Psoas muscle (tissue), 8 donors: ENCODE measurements around the gene LUZP4. TPM values are rescaled to one million over a fixed set of nuclear protein-coding genes. Genes with fewer than 3 reads are reported as not detected.
"Not testable (repeated sequence)": the region's sequence is repeated elsewhere in the genome, so short reads cannot be mapped to it uniquely, and the experiment has no call there.

Experiments used
- ATAC-seq, 4 donors: fragments of 200-7000 bp; cut with Tn5 transposase; one replicate each; pipeline ENCODE4 v1.9.1; 2020; ENCODE audit warnings: moderate library complexity in 3 of 4, mild to moderate bottlenecking in 2 of 4
- DNase-seq, 2 donors: peaks; one replicate each; pipeline ENCODE4 v3.0.0-alpha.2; 2020
- H3K27ac ChIP-seq: fragments of 200-600 bp; one replicate; pipeline ENCODE4 v1.8.0; 2022
- H3K27me3 ChIP-seq, 3 donors: fragments of 200-600 bp in 1 of 3; one replicate each; pipeline versions ENCODE4 v1.6.1 to v1.8.0; 2013 to 2022; ENCODE audit warnings: low read length in 2 of 3, mild to moderate bottlenecking in 2 of 3, moderate library complexity in 1 of 3; ENCODE audit not compliant: insufficient read depth in 3 of 3
- H3K36me3 ChIP-seq, 2 donors: fragments of 200-600 bp in 1 of 2; one replicate each; pipeline versions ENCODE4 v1.6.1 to v1.8.0; 2013 to 2022; ENCODE audit warnings: low read depth in 1 of 2, mild to moderate bottlenecking in 1 of 2, moderate library complexity in 1 of 2; ENCODE audit not compliant: insufficient read depth in 1 of 2
- H3K4me1 ChIP-seq: fragments of 200-600 bp; one replicate; pipeline ENCODE4 v1.8.0; 2022
- H3K4me3 ChIP-seq: fragments of 200-600 bp; one replicate; pipeline ENCODE4 v1.8.0; 2022; ENCODE audit warnings: mild to moderate bottlenecking
- H3K9me3 ChIP-seq: fragments of 200-600 bp; one replicate; pipeline ENCODE4 v1.8.0; 2022
- CTCF ChIP-seq: fragments of 200-600 bp; IDR thresholded peaks from one replicate; pipeline ENCODE4 v1.8.0; 2022; ENCODE audit warnings: antibody characterized with exemption
- WGBS, 3 donors: extraction: QIAGEN DNeasy Blood & Tissue Kit; methylation state at CpG; one replicate each; pipeline versions ENCODE4 v1.1.6 to v1.1.7; 2013; 5-methylcytosine and 5-hydroxymethylcytosine counted together
- intact Hi-C, 2 donors: fragments of 100-400 bp; cut with DNase I; formaldehyde crosslinking; loops; one replicate each; pipeline versions ENCODE4 v1.11.0 to v1.14.2; 2022
- polyA plus RNA-seq, 3 donors: library from polyadenylated mRNA; stranded (reverse); fragments of 200-250 nt; gene quantifications; one replicate each; pipeline ENCODE4 v1.2.3, GENCODE V29; 2013
- total RNA-seq, 4 donors: library from RNA; stranded (reverse); fragmentation: NEBNext Ultra II Directional in 2 of 4; extraction: Animal tissue kit (Norgen Biotek cat#: 25700) in 2 of 4; gene quantifications; one replicate each; pipeline versions ENCODE4 v1.2.1 to v1.2.4, GENCODE V29; 2021 to 2023
- donor health status: healthy with polysubstance abuse.
- donor health status: DM: no; HTN: no; CAD: no; lungs with moderate emphysema.
- donor health status: Bipolar disorder and iron deficiency.
- donor health status: healthy.
- donor health status: DM: yes; HTN: yes; CAD: no.
- donor health status: DM: no; HTN: no; CAD: no.
- donor health status: DM: no; HTN: no; CAD: no.
- donor health status: DM: yes; HTN: yes; CAD: no.

LUZP4 gene
- total and polyA plus RNA-seq, 7 donors: not detected

GRCh38 chrX:115339441-115340025 is 50.0 kb downstream of the LUZP4 start:
- Histone ChIP-seq H3K4me3 (no peak overlapping the region), H3K36me3 (no peaks in the 10 kb centered on the region), H3K27me3 (peaks cover 0 to 37% (median 0%) of the 10 kb centered on the region in 3 donors), H3K27ac (no peak overlapping the region), H3K9me3 (no peaks in the 10 kb centered on the region), H3K4me1 (no peaks in the 10 kb centered on the region)
- ATAC-seq (no peak), DNase-seq (no peak)
- no peak for TF ChIP-seq CTCF
- intact Hi-C loops: no loop called here
- 62 to 73% (median 66%) methylated on average over 3 of the region's 3 CpGs for WGBS, 3 donors

GRCh38 chrX:115341421-115341820 is 51.9 kb downstream of the LUZP4 start:
- H3K27me3 ChIP-seq: peaks cover 0 to 31% (median 0%) of the 10 kb centered on the region in 3 donors
- intact Hi-C loops: no loop called here

GRCh38 chrX:115344885-115345614 is 55.5 kb downstream of the LUZP4 start:
- no peaks in the 10 kb centered on the region for H3K4me1 ChIP-seq
- DNase-seq: peak; percentile 88 to 91
- peak overlapping the region; percentile 31 for H3K27ac ChIP-seq
- intact Hi-C loops: no loop called here
- no peak for TF ChIP-seq CTCF
- 3 to 31% (median 15%) methylated on average over 3 of the region's 3 CpGs for WGBS, 3 donors
- no peak overlapping the region for H3K4me3 ChIP-seq
- H3K9me3 ChIP-seq: no peaks in the 10 kb centered on the region
- peaks cover 0 to 30% (median 0%) of the 10 kb centered on the region in 3 donors for H3K27me3 ChIP-seq
- ATAC-seq: peak; percentile 77 to 93 (median 86)
- H3K36me3 ChIP-seq: no peaks in the 10 kb centered on the region

More at GRCh38 chrX:115341421-115341820, 51.9 kb downstream of the LUZP4 start:
- Histone ChIP-seq H3K4me1 (no peaks in the 10 kb centered on the region), H3K9me3 (no peaks in the 10 kb centered on the region), H3K36me3 (no peaks in the 10 kb centered on the region), H3K27ac (no peak overlapping the region), H3K4me3 (no peak overlapping the region)
- 86 to 100% (median 95%) methylated on average over 1 of the region's 1 CpG for WGBS, 3 donors
- TF ChIP-seq CTCF: no peak
- ATAC-seq (no peak), DNase-seq (no peak)

- no peak for TF ChIP-seq CTCF
- intact Hi-C loops: no loop called here
- 17 to 31% (median 28%) methylated on average over 3 of the region's 3 CpGs for WGBS, 3 donors
Observed at GRCh38 chrX:115345615-115346014, 56.1 kb downstream of the LUZP4 start.

GRCh38 chrX:115346738-115347137 is 57.2 kb downstream of the LUZP4 start:
- H3K9me3 ChIP-seq, ATAC-seq, H3K36me3 ChIP-seq, H3K27ac ChIP-seq, H3K4me1 ChIP-seq, DNase-seq, intact Hi-C loops, H3K4me3 ChIP-seq: not testable (repeated sequence)
- H3K27me3 ChIP-seq: peaks cover 0 to 27% (median 0%) of the 10 kb centered on the region in 3 donors
- WGBS, 3 donors: 86 to 95% (median 91%) methylated on average over 5 to 7 of the region's 14 CpGs

More at GRCh38 chrX:115345615-115346014, 56.1 kb downstream of the LUZP4 start:
- no peak for DNase-seq
- H3K4me3 ChIP-seq: no peak overlapping the region
- no peaks in the 10 kb centered on the region for H3K9me3 ChIP-seq
- H3K4me1 ChIP-seq: no peaks in the 10 kb centered on the region
- no peak for ATAC-seq
- H3K27me3 ChIP-seq: peaks cover 0 to 35% (median 0%) of the 10 kb centered on the region in 3 donors
- H3K36me3 ChIP-seq: no peaks in the 10 kb centered on the region
- H3K27ac ChIP-seq: peak overlapping the region; percentile 3
